GM18505 (cell line): ENCODE measurements around the gene ACO2.

Experiments used
- ATAC-seq: cut with Tn5 transposase; IDR thresholded peaks from one replicate; pipeline ENCODE4 v1.9.1; 2021; ENCODE audit not compliant: unreplicated experiment
- POLR2A ChIP-seq: IDR thresholded peaks from 4 replicates; pipeline ENCODE4 v1.6.1; 2011; ENCODE audit warnings: borderline replicate concordance; ENCODE audit not compliant: insufficient read depth, insufficient read length; ENCODE audit errors: extremely low read depth

The ACO2 gene

GRCh38 chr22:41526226-41526829 is 57.4 kb downstream of the ACO2 start:
- TF ChIP-seq POLR2A = no peak
- no peak for ATAC-seq

DNA sequence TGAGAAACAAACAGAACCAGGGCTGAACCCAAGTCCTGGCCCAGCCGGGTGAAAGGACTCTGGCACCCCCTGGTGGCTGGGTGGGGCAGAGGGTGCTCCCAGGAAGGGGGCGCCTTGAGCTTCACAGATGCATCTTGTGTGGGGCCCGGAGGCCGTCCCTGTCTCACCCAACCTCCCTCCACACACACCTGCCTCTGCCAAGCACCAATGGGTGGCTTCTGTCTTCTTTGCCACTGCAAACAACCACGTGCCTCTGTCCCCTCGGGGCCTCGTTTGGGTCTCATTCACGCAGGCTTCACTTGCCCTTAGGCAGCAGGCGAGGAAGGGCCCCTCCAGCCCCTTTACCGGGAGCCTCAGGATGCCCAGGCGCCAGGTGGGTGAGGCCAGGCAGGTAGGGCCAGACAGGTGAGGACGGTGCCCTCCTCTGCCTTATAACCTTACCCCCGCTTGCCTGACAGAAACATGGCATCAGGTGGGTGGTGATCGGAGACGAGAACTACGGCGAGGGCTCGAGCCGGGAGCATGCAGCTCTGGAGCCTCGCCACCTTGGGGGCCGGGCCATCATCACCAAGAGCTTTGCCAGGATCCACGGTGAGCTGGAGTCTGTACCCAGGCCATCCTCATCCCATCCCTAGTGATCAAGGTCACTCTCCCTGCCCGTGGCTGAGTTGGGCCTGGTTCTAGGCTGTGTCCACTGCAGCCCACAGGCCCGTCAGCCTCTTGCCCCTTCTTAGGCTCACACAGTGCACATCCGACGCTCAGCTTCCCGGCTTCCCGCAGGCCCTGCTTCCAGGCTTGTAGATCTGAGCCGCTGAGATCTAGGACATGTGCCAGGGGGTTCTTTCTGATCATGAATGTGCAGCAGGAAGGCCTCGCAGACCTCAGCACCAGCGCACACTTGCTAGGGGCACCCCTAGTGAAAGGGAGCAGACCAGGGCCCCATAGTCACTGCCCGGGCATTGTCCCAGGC is 58.2 kb downstream of the ACO2 start:
- no peak for ATAC-seq
- peak; percentile 22 for TF ChIP-seq POLR2A

GRCh38 chr22:41528132-41528766 is 59.3 kb downstream of the ACO2 start:
- ATAC-seq = no peak
- TF ChIP-seq POLR2A = no peak

GRCh38 chr22:41528938-41529561 is 60.1 kb downstream of the ACO2 start:
- no peak for ATAC-seq
- peak; percentile 10 for TF ChIP-seq POLR2A

- no peak for ATAC-seq
- no peak for TF ChIP-seq POLR2A
Measured at GRCh38 chr22:41530890-41531714, 62.2 kb downstream of the ACO2 start.

DNA sequence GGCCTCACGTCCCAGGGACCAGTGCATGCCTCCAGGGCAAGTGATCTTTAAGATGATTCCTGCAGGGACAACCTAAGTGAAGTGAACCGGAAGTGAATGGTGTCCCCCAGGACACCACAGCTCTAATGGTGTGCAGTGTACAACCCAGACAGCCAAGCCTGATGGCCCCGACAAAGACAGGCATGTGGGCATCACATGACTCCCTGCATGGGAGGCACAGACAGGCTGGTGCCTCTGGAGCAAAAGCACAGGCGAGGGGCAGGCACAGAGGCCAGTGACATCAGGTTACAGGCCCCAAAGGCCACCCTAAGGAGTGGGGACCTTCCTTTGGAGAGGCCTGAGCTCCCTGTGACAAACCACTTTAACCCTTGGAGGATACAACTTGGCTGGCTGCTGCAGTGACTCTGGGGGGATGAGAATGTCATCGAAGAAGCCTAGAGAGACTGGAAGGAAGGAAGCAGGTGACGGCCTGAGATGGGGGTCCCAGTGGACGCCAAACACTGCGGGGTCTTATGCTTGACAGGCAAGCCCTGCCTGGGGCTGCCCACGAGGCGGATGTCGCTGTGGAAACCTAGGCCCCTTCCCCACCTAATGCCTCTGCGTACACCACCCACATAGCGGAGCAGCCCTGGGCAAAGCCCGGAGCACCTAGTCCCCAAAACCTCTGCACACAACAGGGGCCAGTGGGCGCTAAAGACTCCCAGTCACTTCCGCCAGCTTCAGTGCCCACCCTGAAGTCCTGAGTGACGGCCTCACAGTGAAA is 63.0 kb downstream of the ACO2 start:
- no peak for ATAC-seq
- no peak for TF ChIP-seq POLR2A

DNA sequence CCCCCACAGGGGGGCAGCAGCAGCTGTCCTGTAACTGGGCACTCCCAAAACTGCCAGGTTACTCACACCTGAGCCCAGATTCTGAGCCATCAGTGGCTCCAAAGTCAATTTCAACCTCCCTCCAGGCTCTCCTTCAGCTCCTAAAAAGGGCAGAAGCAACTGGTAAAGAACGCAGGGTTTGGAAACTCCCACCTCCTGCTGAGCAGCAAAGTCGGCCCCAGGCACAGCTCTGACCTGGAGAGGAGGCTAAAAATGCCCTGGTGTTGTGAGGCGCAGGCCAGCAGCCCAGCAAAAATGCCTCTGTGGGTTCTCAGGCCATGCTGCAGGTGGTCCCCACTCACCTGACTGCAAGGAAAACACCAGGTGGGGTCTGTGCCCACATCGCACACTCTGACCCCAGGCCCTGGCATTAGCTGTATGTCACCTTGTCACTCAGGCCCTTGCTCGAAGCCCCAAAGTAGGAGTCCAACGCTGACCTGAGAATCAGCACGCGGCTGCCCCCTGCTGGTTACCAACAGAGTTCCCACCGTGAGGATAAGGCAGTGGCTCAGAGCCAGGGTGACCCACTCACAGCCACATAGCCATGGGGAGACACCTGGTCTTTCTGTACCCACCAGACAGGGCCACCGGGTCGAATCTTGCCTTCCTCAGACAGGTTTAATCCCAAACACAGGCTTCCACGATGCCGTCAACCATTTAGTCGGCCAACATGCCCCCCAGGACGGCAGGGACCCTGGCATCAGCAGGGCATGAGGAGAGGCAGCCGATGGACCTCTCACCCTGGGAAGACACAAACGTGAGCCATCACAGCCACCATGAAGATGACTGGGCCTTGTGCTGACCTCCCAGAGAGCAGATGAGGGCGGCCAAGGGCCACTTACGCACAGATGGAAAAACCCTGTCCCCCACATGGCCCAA is 64.2 kb downstream of the ACO2 start:
- no peak for ATAC-seq
- TF ChIP-seq POLR2A = no peak

- ATAC-seq = no peak
Measured at GRCh38 chr22:41534219-41534618, 65.3 kb downstream of the ACO2 start.

GRCh38 chr22:41535244-41535643 is 66.3 kb downstream of the ACO2 start:
- no peak for TF ChIP-seq POLR2A
- ATAC-seq = no peak

More at GRCh38 chr22:41534219-41534618, 65.3 kb downstream of the ACO2 start:
- TF ChIP-seq POLR2A = no peak

- ATAC-seq = no peak
- no peak for TF ChIP-seq POLR2A
Measured at GRCh38 chr22:41537203-41537602, 68.3 kb downstream of the ACO2 start.

DNA sequence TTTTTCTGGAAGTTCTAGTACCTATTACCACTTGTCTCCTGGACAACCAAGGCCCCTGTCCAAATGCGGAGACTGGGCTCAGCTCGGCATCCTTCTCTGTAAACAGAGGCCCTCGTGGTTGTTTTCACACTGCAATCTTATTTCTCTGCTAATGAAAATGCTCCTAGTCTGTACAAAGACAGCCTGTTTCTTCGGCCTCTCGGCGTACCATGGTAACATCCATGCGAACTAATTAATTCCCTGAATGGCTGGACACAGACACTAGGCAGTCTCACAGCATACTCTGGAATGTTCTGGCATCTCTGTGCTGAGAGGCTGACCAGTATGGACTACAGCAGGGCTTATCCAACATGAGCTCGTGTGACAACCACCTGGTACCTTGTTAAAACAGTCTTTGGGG is 69.7 kb downstream of the ACO2 start:
- no peak for TF ChIP-seq POLR2A
- no peak for ATAC-seq

GRCh38 chr22:41539146-41540005 is 70.5 kb downstream of the ACO2 start:
- no peak for TF ChIP-seq POLR2A
- no peak for ATAC-seq
